ENCODE data around the gene HLTF. TPM values are rescaled to one million over a fixed set of nuclear protein-coding genes. Genes with fewer than 3 reads are reported as not detected.

The HLTF gene
- total RNA-seq, 4 donors from 2014 or later: 18.3 to 28.2 (median 23.0) TPM

DNA sequence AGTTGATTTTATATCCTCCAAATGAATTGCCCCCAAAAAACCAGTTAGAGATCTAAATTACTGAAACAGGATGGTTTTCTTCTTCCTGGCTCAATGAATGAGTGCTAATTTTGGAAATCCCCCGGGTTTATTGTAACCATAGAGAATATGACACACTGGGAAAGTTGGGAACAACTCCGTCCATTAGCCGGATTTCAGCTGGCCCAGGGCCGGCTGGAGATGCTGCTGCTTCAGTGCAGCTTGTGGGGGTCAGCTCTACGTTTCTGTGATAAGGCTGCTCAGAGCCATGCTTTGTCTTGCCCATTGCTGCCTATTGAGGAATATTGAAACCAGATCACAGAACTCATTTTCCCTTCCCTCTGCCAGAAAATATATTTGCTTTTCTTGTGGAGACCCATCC lies 74.7 kb downstream of the HLTF start:
- Histone ChIP-seq H3K4me3 (no peak overlapping the region), H3K27me3 (no peaks in the 10 kb centered on the region), H3K27ac (peak overlapping the region; percentile 67 to 81 (median 75)), H3K9me3 (no peaks in the 10 kb centered on the region), H3K36me3 (peaks cover 0 to 71% of the 10 kb centered on the region in 2 donors), H3K4me1 (peaks cover 12 to 70% (median 14%) of the 10 kb centered on the region in 3 donors)
- no peak for ATAC-seq
- TF ChIP-seq EP300 (IDR thresholded peaks at IDR 0.05) (no peak), POLR2A (IDR thresholded peaks at IDR 0.05) (no peak), POLR2AphosphoS5 (IDR thresholded peaks at IDR 0.05) (no peak)
- TF ChIP-seq, protein P1, sequence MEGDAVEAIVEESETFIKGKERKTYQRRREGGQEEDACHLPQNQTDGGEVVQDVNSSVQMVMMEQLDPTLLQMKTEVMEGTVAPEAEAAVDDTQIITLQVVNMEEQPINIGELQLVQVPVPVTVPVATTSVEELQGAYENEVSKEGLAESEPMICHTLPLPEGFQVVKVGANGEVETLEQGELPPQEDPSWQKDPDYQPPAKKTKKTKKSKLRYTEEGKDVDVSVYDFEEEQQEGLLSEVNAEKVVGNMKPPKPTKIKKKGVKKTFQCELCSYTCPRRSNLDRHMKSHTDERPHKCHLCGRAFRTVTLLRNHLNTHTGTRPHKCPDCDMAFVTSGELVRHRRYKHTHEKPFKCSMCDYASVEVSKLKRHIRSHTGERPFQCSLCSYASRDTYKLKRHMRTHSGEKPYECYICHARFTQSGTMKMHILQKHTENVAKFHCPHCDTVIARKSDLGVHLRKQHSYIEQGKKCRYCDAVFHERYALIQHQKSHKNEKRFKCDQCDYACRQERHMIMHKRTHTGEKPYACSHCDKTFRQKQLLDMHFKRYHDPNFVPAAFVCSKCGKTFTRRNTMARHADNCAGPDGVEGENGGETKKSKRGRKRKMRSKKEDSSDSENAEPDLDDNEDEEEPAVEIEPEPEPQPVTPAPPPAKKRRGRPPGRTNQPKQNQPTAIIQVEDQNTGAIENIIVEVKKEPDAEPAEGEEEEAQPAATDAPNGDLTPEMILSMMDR (IDR thresholded peaks at IDR 0.05): no peak
- 16 to 27% methylated on average over 4 to 5 of the region's 5 CpGs for WGBS, 2 donors (ENCODE audit: low coverage in 1 of 2)

DNA sequence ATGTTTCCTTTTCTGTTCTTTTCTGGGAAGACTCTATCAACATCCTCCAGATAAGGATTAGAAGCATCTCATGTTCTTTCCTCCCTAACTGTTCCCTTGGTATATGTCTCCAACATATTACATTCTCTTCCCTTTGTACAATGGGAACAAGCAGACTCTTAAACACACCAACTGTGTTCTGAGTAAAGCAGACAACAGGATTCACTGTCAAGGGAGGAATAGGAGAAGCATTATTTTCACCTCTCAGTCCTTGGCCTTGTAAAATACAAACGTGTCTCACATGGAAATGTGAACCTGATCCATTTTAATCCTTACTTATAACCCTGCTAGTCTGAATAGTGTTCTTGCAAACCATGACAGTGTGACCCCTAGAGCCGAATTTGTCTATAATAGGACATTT lies 75.4 kb downstream of the HLTF start:
- Histone ChIP-seq H3K4me1 (peaks cover 12 to 64% (median 14%) of the 10 kb centered on the region in 3 donors), H3K4me3 (no peak overlapping the region), H3K9me3 (no peaks in the 10 kb centered on the region), H3K36me3 (peaks cover 0 to 77% of the 10 kb centered on the region in 2 donors), H3K27ac (peak overlapping the region; percentile 67 to 81 (median 75)), H3K27me3 (no peaks in the 10 kb centered on the region)
- 50 to 53% methylated on average over 1 to 2 of the region's 2 CpGs for WGBS, 2 donors (ENCODE audit: low coverage in 1 of 2)
- peak; percentile 26 for ATAC-seq
- TF ChIP-seq EP300 (IDR thresholded peaks at IDR 0.05) (no peak), POLR2A (IDR thresholded peaks at IDR 0.05) (no peak), POLR2AphosphoS5 (IDR thresholded peaks at IDR 0.05) (no peak)
- TF ChIP-seq, protein P1 (IDR thresholded peaks at IDR 0.05): no peak

DNA sequence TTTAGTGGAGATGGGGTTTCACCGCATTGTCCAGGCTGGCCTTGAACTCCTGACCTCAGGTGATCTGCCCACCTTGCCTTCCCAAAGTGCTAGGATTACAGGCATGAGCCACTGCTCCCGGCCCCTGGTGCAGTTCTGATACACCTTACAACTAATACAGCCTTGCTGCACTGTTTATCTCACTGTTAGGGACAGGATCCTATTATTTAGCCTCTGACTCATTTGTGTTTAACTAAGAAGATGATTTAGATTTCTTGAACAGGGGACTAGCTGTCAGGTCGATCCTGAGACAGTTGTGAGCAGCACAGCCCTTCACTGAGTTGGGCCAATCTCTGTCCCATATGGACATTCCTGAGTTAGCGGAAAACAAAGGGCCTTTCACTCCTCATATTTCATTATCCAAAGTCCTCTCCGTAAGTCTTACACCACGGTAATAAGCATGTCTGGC lies 75.8 kb downstream of the HLTF start:
- no peaks in the 10 kb centered on the region for H3K9me3 ChIP-seq
- peaks cover 12 to 61% (median 14%) of the 10 kb centered on the region in 3 donors for H3K4me1 ChIP-seq
- WGBS, 2 donors (ENCODE audit: low coverage in 1 of 2): 20 to 59% methylated on average over 4 to 6 of the region's 6 CpGs
- peak overlapping the region; percentile 67 to 81 (median 75) for H3K27ac ChIP-seq
- H3K27me3 ChIP-seq: no peaks in the 10 kb centered on the region
- TF ChIP-seq POLR2AphosphoS5 (IDR thresholded peaks at IDR 0.05) (peak; percentile 7), POLR2A (IDR thresholded peaks at IDR 0.05) (no peak)
- H3K4me3 ChIP-seq: no peak overlapping the region
- H3K36me3 ChIP-seq: peaks cover 0 to 80% of the 10 kb centered on the region in 2 donors
- peak; percentile 45 for ATAC-seq

DNA sequence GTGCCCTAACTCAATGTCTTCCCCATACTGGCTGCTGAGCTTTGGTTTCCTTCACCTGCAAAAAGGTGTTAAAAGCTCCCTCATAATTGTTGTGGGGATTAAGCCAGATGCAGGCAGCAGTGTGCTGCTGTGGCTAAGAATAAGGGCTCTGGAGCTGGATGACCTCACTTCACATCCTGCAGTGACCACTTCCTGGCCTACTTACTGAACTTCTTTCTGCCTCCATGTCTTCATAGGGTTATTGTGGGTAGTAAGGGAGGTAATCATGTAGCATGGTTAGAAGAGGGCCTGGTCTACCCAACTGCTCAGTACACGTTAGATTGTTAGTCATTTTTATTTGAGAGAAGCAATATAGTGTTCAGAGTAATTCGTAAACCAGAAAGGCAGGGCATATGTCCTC lies 76.6 kb downstream of the HLTF start:
- peaks cover 0 to 82% of the 10 kb centered on the region in 2 donors for H3K36me3 ChIP-seq
- H3K4me1 ChIP-seq: peaks cover 14 to 59% (median 16%) of the 10 kb centered on the region in 3 donors
- H3K27me3 ChIP-seq: no peaks in the 10 kb centered on the region
- 92 to 100% methylated on average over 2 of the region's 2 CpGs for WGBS, 2 donors (ENCODE audit: low coverage in 1 of 2)
- TF ChIP-seq, protein P1 (IDR thresholded peaks at IDR 0.05): no peak
- TF ChIP-seq POLR2AphosphoS5 (IDR thresholded peaks at IDR 0.05): no peak
- no peak for TF ChIP-seq POLR2A (IDR thresholded peaks at IDR 0.05)
- TF ChIP-seq EP300 (IDR thresholded peaks at IDR 0.05): no peak
- H3K27ac ChIP-seq: peak overlapping the region; percentile 8 to 81 (median 75)
- no peak overlapping the region for H3K4me3 ChIP-seq
- ATAC-seq: no peak
- no peaks in the 10 kb centered on the region for H3K9me3 ChIP-seq

DNA sequence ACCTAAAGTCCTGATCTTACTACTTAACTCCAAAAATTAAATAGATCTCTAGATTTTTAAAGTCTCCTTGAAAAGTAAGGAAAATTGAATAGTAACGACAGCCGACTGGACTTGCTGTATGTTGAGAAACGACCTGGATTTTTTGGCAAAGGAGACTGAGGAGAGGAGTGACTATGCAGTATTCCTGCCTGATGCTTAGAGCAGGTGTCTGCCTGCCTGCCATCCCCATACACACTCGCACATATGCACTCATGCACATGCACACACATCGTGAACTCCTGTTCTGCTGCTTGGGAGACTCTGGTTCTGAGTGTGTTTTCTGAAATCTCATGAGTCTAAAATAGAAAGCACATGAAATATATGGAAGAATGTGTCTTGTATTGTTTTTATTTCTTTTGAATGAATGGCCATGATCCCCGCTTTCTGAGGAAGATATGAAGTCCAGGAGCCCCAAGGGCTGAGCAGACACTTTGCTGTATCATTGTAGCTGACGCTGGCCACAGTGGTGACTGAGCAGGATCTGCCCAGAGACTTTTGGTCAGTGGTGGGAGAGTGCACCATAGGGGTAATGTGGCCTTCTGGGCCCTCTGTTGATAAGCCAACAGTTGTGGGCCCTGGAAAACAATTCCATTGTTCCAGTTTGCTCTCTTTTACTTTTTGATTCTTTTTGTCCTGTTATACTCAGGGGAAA lies 78.6 kb downstream of the HLTF start:
- Histone ChIP-seq H3K4me3 (no peak overlapping the region), H3K4me1 (peaks cover 15 to 51% (median 18%) of the 10 kb centered on the region in 3 donors), H3K27ac (no peak overlapping the region), H3K36me3 (peaks cover 0 to 75% of the 10 kb centered on the region in 2 donors), H3K27me3 (no peaks in the 10 kb centered on the region), H3K9me3 (no peaks in the 10 kb centered on the region)
- WGBS, 2 donors (ENCODE audit: low coverage in 1 of 2): 89 to 95% methylated on average over 5 to 7 of the region's 7 CpGs
- no peak for TF ChIP-seq POLR2A (IDR thresholded peaks at IDR 0.05)
- ATAC-seq: no peak

DNA sequence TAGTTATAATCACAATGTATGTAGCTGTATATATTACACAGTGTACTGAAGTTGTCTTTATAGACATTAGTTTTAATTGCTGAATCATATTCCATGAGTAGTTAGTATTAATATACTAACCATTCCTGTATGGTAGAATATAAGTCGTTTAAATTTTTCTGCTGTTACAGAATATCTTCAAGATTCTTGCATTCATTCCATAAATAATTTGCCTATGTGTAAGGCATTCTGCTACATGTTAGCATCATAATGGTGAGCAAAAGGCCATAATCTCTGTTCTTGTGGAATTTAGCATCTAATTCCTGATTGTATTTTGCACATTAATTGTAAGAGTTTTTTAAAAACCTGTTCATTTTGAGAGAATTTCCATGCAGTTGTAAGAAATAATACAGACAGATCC lies 80.9 kb downstream of the HLTF start:
- Histone ChIP-seq H3K36me3 (peaks cover 0 to 78% of the 10 kb centered on the region in 2 donors), H3K4me3 (no peak overlapping the region), H3K27me3 (no peaks in the 10 kb centered on the region), H3K27ac (no peak overlapping the region), H3K4me1 (peaks cover 6 to 49% (median 9%) of the 10 kb centered on the region in 3 donors), H3K9me3 (no peaks in the 10 kb centered on the region)
- WGBS, 2 donors (ENCODE audit: low coverage in 1 of 2): 67 to 88% methylated on average over 1 of the region's 1 CpG
- no peak for ATAC-seq
- TF ChIP-seq POLR2A (IDR thresholded peaks at IDR 0.05) (no peak), POLR2AphosphoS5 (IDR thresholded peaks at IDR 0.05) (no peak), EP300 (IDR thresholded peaks at IDR 0.05) (no peak)
- TF ChIP-seq, protein P1 (IDR thresholded peaks at IDR 0.05): no peak
